Astrocyte of the spinal cord (primary cell): ENCODE results near the gene C11orf65.
"Not testable (repeated sequence)": the region's sequence is repeated elsewhere in the genome, so short reads cannot be mapped to it uniquely, and the experiment has no call there.

Source experiments
- DNase-seq: peaks from one replicate; pipeline ENCODE4 v3.0.0; 2011; ENCODE audit warnings: low read depth, low spot score
- H3K4me3 ChIP-seq: 2 replicates; pipeline ENCODE4 v1.5.1; 2011; ENCODE audit warnings: low read depth, mild to moderate bottlenecking, low read length, moderate library complexity
- in situ Hi-C: cut with HindIII; loops from 2 replicates; pipeline ENCODE4 v1.10.0; 2017; ENCODE audit warnings: low sequenced_read_pairs
- TF ChIP-seq, protein P1 (sequence below): IDR thresholded peaks from 2 replicates; pipeline ENCODE4 v1.5.1; 2012; ENCODE audit warnings: low read depth, mild to moderate bottlenecking, low read length, inconsistent platforms

Gene C11orf65

DNA sequence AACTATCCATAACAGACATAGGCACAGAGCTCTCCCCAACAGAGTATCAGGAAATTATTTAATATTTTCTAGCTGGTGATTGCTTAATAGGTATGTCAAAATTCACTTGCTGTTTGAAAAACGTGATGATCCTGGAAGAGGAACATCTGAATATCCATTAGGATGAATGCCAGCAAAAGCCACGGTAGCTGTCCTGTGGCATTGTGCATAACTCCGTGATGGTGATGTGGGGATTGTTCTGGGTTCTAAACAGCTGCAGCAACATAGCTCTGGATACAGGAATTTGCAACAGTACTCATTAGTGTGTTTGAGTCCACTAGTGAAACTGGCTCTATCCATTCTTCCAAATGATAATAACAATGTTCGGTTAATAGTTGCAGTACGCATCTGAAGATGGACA, 78.8 kb downstream of the C11orf65 start:
- in situ Hi-C loops, result no loop called here

GRCh38 chr11:108373505-108373904, 93.8 kb downstream of the C11orf65 start:
- DNase-seq, in situ Hi-C loops, H3K4me3 ChIP-seq: not testable (repeated sequence)

More for the DNA sequence above, 78.8 kb downstream of the C11orf65 start:
- TF ChIP-seq, protein P1, sequence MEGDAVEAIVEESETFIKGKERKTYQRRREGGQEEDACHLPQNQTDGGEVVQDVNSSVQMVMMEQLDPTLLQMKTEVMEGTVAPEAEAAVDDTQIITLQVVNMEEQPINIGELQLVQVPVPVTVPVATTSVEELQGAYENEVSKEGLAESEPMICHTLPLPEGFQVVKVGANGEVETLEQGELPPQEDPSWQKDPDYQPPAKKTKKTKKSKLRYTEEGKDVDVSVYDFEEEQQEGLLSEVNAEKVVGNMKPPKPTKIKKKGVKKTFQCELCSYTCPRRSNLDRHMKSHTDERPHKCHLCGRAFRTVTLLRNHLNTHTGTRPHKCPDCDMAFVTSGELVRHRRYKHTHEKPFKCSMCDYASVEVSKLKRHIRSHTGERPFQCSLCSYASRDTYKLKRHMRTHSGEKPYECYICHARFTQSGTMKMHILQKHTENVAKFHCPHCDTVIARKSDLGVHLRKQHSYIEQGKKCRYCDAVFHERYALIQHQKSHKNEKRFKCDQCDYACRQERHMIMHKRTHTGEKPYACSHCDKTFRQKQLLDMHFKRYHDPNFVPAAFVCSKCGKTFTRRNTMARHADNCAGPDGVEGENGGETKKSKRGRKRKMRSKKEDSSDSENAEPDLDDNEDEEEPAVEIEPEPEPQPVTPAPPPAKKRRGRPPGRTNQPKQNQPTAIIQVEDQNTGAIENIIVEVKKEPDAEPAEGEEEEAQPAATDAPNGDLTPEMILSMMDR, result no peak
- DNase-seq, result no peak
- H3K4me3 ChIP-seq, result no peak overlapping the region

DNA sequence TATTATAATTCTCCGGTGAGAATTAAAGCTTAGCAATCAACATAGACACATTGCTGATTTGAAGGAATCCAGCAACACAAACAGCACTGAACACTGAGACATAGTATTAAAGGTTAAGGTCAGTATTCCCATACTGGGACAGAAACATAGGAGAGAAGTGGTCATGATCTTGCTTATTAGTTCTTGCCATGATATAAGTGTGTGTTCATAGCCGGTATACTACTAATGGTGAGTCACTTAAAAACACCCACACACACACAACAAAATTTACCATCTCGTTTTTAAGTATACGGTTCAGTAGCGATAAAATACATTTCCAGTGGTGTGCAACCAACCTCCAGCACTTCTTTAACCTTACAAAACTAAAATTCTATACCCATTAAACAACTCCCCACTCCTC, 96.3 kb downstream of the C11orf65 start:
- H3K4me3 ChIP-seq, result no peak overlapping the region
- no peak for DNase-seq
- in situ Hi-C loops, result no loop called here
- TF ChIP-seq, protein P1, result no peak

GRCh38 chr11:108370315-108370714, 97.0 kb downstream of the C11orf65 start:
- no peak overlapping the region for H3K4me3 ChIP-seq
- DNase-seq, result no peak
- in situ Hi-C loops, result no loop called here
- TF ChIP-seq, protein P1, result no peak

DNA sequence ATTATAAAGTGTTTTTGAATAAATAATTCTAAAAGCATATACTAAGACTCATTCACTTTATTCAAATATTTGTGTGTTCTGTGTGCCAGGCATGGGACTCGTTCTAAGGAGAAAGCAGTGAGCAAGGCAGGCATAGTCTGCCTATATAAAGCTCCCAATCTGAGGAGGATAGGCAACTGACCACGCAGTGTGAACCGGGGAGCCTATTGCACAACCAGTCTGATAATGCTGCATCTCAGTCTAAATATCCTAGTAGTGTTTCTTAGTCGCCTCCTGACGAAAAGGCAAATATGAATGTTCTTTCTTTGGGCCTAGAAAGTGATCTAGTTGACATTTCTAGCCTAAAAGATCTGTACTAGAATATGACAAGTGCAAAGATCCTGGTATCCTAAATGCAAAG, 98.3 kb downstream of the C11orf65 start:
- in situ Hi-C loops, result no loop called here
- TF ChIP-seq, protein P1, result no peak
- DNase-seq, result no peak
- no peak overlapping the region for H3K4me3 ChIP-seq

DNA sequence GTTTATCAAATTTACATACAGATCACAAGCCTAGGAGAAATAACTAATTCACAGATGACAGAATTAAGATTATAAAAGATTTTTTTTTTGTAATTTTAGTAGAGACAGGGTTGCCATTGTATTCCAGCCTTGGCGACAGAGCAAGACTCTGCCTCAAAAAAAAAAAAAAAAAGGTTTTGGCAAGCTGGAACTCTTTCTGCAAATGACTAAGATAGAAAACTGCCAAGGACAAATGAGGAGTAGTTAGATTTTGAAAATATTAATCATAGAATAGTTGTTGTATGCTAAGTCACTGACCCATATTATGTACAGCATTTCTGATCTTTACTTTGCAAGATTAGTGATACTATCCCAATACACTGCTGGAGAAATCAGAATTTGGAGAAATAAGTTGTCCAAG, 99.2 kb downstream of the C11orf65 start:
- in situ Hi-C loops, result no loop called here
- H3K4me3 ChIP-seq, result no peak overlapping the region
- DNase-seq, result no peak
- TF ChIP-seq, protein P1, result no peak

GRCh38 chr11:108364159-108364558, 103.2 kb downstream of the C11orf65 start:
- TF ChIP-seq, protein P1, result no peak
- peak; percentile 12 for DNase-seq
- in situ Hi-C loops, result no loop called here

More at GRCh38 chr11:108364159-108364558, 103.2 kb downstream of the C11orf65 start:
- no peak overlapping the region for H3K4me3 ChIP-seq
